Pancreas (tissue), 10 donors: ENCODE data around the gene CABP2. TPM values are rescaled to one million over a fixed set of nuclear protein-coding genes. Genes with fewer than 3 reads are reported as not detected.

Experiments used
- ATAC-seq, 4 donors: fragments of 200-7000 bp; cut with Tn5 transposase; one replicate each; pipeline versions ENCODE4 v1.8.0 to v1.9.1; 2020; ENCODE audit warnings: mild to moderate bottlenecking in 4 of 4, moderate library complexity in 4 of 4
- DNase-seq, 6 donors: peaks; one replicate each; pipeline ENCODE4 v3.0.0-alpha.2; 2020
- FAIRE-seq: peaks from 2 replicates; lab custom pipeline; 2012; peaks lifted over from hg19 to GRCh38; lab: Jason Lieb, UNC
- H3K27ac ChIP-seq, 4 donors: fragments of 200-600 bp; sonication (generic); 1 replicate in 3 of 4; 2 replicates in 1 of 4; pipeline versions ENCODE4 v1.5.0 to v1.8.0; 2020
- H3K27me3 ChIP-seq, 4 donors: fragments of 200-600 bp; one replicate each; pipeline ENCODE4 v1.8.0; 2021
- H3K36me3 ChIP-seq, 3 donors: fragments of 200-600 bp; sonication (generic) in 1 of 3; one replicate each; pipeline versions ENCODE4 v1.5.0 to v1.8.0; 2020 to 2021
- H3K4me1 ChIP-seq, 3 donors: fragments of 200-600 bp; one replicate each; pipeline ENCODE4 v1.8.0; 2021
- H3K4me3 ChIP-seq, 4 donors: fragments of 200-600 bp; sonication (generic) in 2 of 4; one replicate each; pipeline versions ENCODE4 v1.5.0 to v1.8.0; 2020 to 2021
- H3K9me3 ChIP-seq, 4 donors: fragments of 200-600 bp; one replicate each; pipeline ENCODE4 v1.8.0; 2021
- CTCF ChIP-seq, 4 donors: fragments of 200-600 bp; sonication (generic) in 3 of 4; IDR thresholded peaks; one replicate each; pipeline versions ENCODE4 v1.5.0 to v1.8.0; 2021; ENCODE audit warnings: antibody characterized with exemption in 4 of 4
- WGBS, 2 donors: extraction: QIAGEN DNeasy Blood & Tissue Kit; methylation state at CpG; one replicate each; pipeline ENCODE4 v1.1.7; 2013; 5-methylcytosine and 5-hydroxymethylcytosine counted together
- intact Hi-C, 3 donors: fragments of 100-400 bp; cut with DNase I; formaldehyde crosslinking; loops; one replicate each; pipeline versions ENCODE4 v1.11.1 to v1.14.2; 2022
- polyA plus RNA-seq, 2 donors: library from polyadenylated mRNA; stranded (reverse); fragments of 200-250 nt; gene quantifications; one replicate each; pipeline ENCODE4 v1.2.3, GENCODE V29; 2013
- total RNA-seq, 6 donors: library from RNA; stranded (reverse); fragmentation: NEBNext Ultra II Directional in 4 of 6; extraction: Animal tissue kit (Norgen Biotek cat#: 25700) in 4 of 6; gene quantifications; one replicate each; pipeline versions ENCODE4 v1.2.1 to v1.2.4, GENCODE V29; 2021 to 2023
- donor health status: healthy with polysubstance abuse.
- donor health status: DM: no; HTN: no; CAD: no; lungs with moderate emphysema.
- donor health status: DM: no; HTN: no; CAD: no.
- donor health status: control.
- donor health status: control.
- donor health status: Bipolar disorder and iron deficiency.
- donor health status: DM: yes; HTN: yes; CAD: no.
- donor health status: DM: no; HTN: no; CAD: no.
- donor health status: DM: no; HTN: no; CAD: no.
- donor health status: DM: yes; HTN: yes; CAD: no.

The CABP2 gene
- total and polyA plus RNA-seq, 8 donors = not detected

- FAIRE-seq = no peak
- Histone ChIP-seq H3K4me1 (peaks cover 4 to 6% (median 5%) of the 10 kb centered on the region in 3 donors), H3K36me3 (no peaks in the 10 kb centered on the region), H3K9me3 (no peaks in the 10 kb centered on the region), H3K4me3 (no peak overlapping the region), H3K27me3 (no peaks in the 10 kb centered on the region), H3K27ac (peak overlapping the region in 2 of 4 donors; percentile 6 to 42)
- peak in 3 of 4 donors; percentile 33 to 45 (median 37) for ATAC-seq
- DNase-seq = no peak
- 55 to 60% methylated on average over 10 of the region's 10 CpGs for WGBS, 2 donors
- intact Hi-C loops = no loop called here
- no peak for TF ChIP-seq CTCF (IDR thresholded peaks at IDR 0.05)
Observed at GRCh38 chr11:67544616-67545242, 21.5 kb upstream of the CABP2 start.

- no peak overlapping the region for H3K4me3 ChIP-seq
- FAIRE-seq (no peak), DNase-seq (no peak), ATAC-seq (no peak)
- H3K4me1 ChIP-seq = peaks cover 4 to 6% (median 5%) of the 10 kb centered on the region in 3 donors
- H3K27ac ChIP-seq = no peak overlapping the region
- intact Hi-C loops = no loop called here
- no peaks in the 10 kb centered on the region for H3K36me3 ChIP-seq
- no peaks in the 10 kb centered on the region for H3K9me3 ChIP-seq
- no peaks in the 10 kb centered on the region for H3K27me3 ChIP-seq
- TF ChIP-seq CTCF (IDR thresholded peaks at IDR 0.05) = no peak
- WGBS, 2 donors = 32 to 49% methylated on average over 2 of the region's 2 CpGs
Observed at GRCh38 chr11:67543585-67543984, 20.3 kb upstream of the CABP2 start.

- Histone ChIP-seq H3K36me3 (no peaks in the 10 kb centered on the region), H3K27me3 (no peaks in the 10 kb centered on the region), H3K27ac (no peak overlapping the region), H3K4me3 (no peak overlapping the region), H3K4me1 (peaks cover 4 to 6% (median 5%) of the 10 kb centered on the region in 3 donors), H3K9me3 (no peaks in the 10 kb centered on the region)
- no peak for DNase-seq
- intact Hi-C loops = no loop called here
- no peak for FAIRE-seq
- no peak for ATAC-seq
- no peak for TF ChIP-seq CTCF (IDR thresholded peaks at IDR 0.05)
- WGBS, 2 donors = 70 to 86% methylated on average over 6 to 7 of the region's 7 CpGs
Observed at GRCh38 chr11:67542971-67543370, 19.7 kb upstream of the CABP2 start.

GRCh38 chr11:67542169-67542568 lies 18.9 kb upstream of the CABP2 start:
- H3K36me3 ChIP-seq = no peaks in the 10 kb centered on the region
- no peaks in the 10 kb centered on the region for H3K27me3 ChIP-seq
- no peak for ATAC-seq
- DNase-seq = no peak
- FAIRE-seq = no peak
- WGBS, 2 donors = 69 to 91% methylated on average over 3 of the region's 3 CpGs
- H3K4me3 ChIP-seq = no peak overlapping the region
- peaks cover 4 to 6% (median 5%) of the 10 kb centered on the region in 3 donors for H3K4me1 ChIP-seq
- no peak for TF ChIP-seq CTCF (IDR thresholded peaks at IDR 0.05)
- H3K27ac ChIP-seq = no peak overlapping the region
- H3K9me3 ChIP-seq = no peaks in the 10 kb centered on the region
- intact Hi-C loops = no loop called here

GRCh38 chr11:67541198-67541597 lies 18.0 kb upstream of the CABP2 start:
- Histone ChIP-seq H3K4me1 (peaks cover 4 to 10% (median 9%) of the 10 kb centered on the region in 3 donors), H3K27ac (no peak overlapping the region), H3K4me3 (no peak overlapping the region), H3K9me3 (no peaks in the 10 kb centered on the region), H3K36me3 (no peaks in the 10 kb centered on the region), H3K27me3 (no peaks in the 10 kb centered on the region)
- no peak for ATAC-seq
- no peak for FAIRE-seq
- 87 to 91% methylated on average over 6 of the region's 6 CpGs for WGBS, 2 donors
- DNase-seq = no peak
- TF ChIP-seq CTCF (IDR thresholded peaks at IDR 0.05) = no peak
- intact Hi-C loops = no loop called here
